AG09309 (cell line): ENCODE measurements around the gene CGREF1.

Experiments
- DNase-seq: peaks from one replicate; pipeline ENCODE4 v3.0.0-alpha.2; 2010; ENCODE audit warnings: low read depth
- H3K4me3 ChIP-seq: 2 replicates; pipeline ENCODE4 v1.5.1; 2011; ENCODE audit warnings: mild to moderate bottlenecking, low read depth, low read length, moderate library complexity; ENCODE audit not compliant: control insufficient read depth
- TF ChIP-seq, protein P1 (sequence below): IDR thresholded peaks from 2 replicates; pipeline ENCODE4 v1.5.1; 2011; ENCODE audit warnings: mild to moderate bottlenecking, low read depth, low read length, inconsistent platforms; ENCODE audit not compliant: insufficient read depth, control insufficient read depth; ENCODE audit errors: missing control alignments

The CGREF1 gene

DNA sequence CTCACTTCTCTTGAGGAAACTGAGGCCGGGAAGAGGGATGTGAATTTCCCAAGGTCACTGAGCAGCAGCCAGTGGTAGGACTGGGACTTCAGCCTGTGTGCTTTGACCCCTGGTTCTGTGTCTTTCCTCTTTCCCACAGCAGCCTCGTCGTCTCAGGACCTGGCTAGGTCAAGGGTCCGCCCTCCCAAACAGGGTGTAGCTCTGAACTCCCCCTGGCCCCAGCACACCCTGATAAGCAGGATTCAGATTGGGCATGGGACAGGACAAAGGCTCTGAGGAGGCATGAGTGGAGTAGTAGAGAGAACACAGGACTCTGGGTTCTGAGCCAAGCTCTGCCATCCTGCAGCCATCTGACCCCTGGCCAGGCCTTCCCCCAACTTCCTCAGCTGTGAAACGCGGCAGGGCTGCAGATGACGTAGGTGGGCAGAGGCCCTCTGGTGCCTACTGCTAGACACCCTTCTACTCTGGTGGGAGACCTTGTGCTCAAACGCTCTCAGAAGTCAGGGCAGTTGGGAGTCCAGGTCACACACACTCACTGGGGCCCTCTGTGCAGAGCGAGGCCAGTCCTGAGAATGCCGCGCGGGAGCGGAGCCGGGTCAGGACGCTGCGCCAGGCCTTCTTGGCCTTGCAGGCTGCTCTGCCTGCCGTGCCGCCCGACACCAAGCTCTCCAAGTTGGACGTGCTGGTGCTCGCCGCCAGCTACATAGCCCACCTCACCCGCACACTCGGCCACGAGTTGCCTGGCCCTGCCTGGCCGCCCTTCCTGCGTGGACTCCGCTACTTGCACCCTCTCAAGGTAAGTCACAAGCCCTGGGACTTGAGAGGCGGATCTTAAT lies 30.9 kb upstream of the CGREF1 start:
- no peak for DNase-seq
- H3K4me3 ChIP-seq = no peak overlapping the region
- TF ChIP-seq, protein P1, sequence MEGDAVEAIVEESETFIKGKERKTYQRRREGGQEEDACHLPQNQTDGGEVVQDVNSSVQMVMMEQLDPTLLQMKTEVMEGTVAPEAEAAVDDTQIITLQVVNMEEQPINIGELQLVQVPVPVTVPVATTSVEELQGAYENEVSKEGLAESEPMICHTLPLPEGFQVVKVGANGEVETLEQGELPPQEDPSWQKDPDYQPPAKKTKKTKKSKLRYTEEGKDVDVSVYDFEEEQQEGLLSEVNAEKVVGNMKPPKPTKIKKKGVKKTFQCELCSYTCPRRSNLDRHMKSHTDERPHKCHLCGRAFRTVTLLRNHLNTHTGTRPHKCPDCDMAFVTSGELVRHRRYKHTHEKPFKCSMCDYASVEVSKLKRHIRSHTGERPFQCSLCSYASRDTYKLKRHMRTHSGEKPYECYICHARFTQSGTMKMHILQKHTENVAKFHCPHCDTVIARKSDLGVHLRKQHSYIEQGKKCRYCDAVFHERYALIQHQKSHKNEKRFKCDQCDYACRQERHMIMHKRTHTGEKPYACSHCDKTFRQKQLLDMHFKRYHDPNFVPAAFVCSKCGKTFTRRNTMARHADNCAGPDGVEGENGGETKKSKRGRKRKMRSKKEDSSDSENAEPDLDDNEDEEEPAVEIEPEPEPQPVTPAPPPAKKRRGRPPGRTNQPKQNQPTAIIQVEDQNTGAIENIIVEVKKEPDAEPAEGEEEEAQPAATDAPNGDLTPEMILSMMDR = no peak

DNA sequence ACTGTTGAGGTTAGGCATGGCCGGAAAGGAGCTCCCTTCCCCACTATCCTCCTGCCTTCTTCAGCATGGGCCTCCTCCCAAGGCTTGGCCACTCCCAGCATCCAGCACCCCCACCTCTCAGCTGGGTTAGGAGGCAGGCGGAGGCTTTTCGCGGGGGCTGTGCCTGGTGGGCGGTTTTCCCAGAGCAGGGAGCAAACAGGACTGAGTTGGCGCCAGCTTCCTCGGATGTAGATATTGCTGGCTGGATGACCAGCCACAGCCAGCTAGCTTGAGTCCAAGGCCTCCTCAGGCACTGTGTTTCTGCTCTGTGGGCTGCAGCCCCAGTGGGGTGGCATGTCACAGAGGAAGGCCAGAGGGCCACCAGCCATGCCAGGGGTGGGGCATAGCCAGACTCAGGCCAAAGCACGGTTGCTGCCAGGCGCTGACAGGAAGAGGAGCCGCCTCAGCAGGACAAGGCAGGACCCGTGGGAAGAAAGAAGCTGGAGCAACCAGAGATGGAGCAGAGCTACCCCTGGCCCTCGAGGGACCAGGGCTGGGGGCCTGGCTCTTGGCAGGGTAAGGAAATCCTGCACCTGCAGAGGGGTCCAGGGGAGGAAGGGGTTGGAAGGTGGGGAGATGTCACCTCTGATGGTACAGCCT lies 30.0 kb upstream of the CGREF1 start, which contains the start of gene TCF23:
Gene TCF23 (plus strand): TSS at position 204 of the 639 bp plus-strand sequence. CDS start 130 bp downstream, at position 334.
- H3K4me3 ChIP-seq = no peak within 1 kb of the TSS
- DNase-seq = no peak
- TF ChIP-seq, protein P1 = no peak

DNA sequence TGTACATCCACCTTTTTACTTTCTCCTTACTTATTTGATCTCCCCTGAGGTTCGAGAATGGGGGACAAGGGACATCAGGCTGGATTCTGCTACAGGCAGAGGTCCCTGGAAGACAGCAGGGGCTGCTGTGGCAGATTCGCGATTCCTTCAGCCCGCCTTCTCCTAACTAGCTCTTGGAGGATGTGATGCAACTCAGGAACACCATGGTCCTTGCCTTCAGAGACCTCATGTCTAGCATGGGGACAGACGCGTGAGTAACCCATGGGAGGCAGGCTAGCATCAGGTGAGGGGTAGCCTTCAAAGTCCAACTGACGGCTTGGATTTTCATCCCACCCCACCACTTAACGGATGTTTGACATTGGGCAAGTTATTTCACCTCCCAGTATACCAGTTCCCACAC lies 29.0 kb upstream of the CGREF1 start:
- H3K4me3 ChIP-seq = no peak overlapping the region
- TF ChIP-seq, protein P1 = no peak

DNA sequence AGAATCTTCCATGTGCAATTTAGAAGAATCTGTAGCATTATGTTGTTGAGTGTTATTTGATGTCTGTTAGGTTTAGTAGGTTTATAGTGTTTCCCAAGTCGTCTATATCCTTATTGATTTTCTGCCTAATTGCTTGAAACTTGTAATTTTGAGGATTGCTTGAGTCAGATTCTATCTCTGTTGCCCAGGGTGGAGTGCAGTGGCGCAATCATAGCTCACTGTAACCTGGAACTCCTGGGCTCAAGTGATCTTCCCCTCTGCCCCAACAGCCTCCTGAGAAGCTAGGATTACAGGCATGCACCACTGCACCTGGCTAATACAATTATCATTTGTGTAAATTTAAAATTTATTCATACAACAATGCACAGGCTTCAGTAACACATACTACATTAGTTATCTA lies 26.8 kb upstream of the CGREF1 start:
- DNase-seq = no peak
- no peak overlapping the region for H3K4me3 ChIP-seq
- TF ChIP-seq, protein P1 = no peak

More for the DNA sequence above, 29.0 kb upstream of the CGREF1 start:
- no peak for DNase-seq

DNA sequence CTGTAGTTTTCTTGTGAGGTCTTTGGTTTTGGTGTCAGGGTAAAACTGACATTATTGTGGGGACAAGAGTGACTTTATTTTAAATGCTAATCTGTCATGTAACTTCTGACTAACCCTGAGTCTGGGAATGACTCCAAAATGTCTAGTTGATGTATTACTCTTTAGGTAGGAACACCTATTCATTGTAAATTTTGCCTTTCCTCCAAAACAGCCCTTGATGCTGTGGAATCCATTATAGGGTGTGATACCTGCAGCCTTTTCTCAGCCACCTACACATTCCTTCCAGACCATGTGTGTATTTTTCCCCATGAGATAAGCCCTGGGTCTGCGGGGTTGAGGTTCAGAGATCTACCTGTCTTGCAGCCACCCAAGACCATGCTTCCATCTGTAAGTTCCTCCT lies 24.4 kb upstream of the CGREF1 start:
- DNase-seq = no peak
- TF ChIP-seq, protein P1 = no peak
- H3K4me3 ChIP-seq = no peak overlapping the region

DNA sequence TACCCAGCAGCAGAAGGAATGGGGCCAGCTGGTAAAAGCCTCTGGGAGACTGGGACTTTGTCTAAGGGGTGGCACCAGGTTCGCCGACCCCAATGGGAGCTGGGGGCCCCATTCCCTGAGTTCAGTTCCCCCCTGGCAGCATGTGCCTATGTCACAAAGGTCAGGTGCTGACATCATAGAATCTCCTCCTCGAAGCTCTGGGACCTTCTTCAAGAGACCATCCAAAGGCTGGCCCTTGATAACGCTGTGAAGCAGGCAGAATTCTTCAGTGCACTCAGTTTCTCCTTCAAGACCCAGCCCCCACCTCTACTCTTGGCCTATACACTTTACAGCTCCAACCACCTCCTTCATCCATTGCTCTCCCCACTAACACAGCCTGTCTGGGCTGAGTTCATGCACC lies 20.4 kb upstream of the CGREF1 start, which contains the start of gene PRR30:
Gene PRR30 (minus strand): TSS at position 101 of the 400 bp plus-strand sequence. CDS start 1,081 bp downstream, outside the sequence.
- no peak for DNase-seq
- no peak within 1 kb of the TSS for H3K4me3 ChIP-seq
- TF ChIP-seq, protein P1 = no peak
